Activated B cell treated with CpG ODN at 0.5 μM for 24 hours (primary cell): Measurements from ENCODE around the gene DNAH1. TPM values are rescaled to one million over a fixed set of nuclear protein-coding genes. Genes with fewer than 3 reads are reported as not detected.
A peak's percentile ranks its signal among the peaks of the same experiment; 100 is the strongest.

Experiments used
- ATAC-seq: fragments of 200-7000 bp; cut with Tn5 transposase; one replicate; pipeline ENCODE4 v1.10.0; 2021; ENCODE audit warnings: low read depth, mild to moderate bottlenecking, moderate library complexity
- CTCF ChIA-PET: fragments of 350-600 bp; sonication (Branson Sonifier 250); formaldehyde crosslinking; loops from one replicate; lab custom pipeline; 2021; ENCODE audit warnings: antibody characterized with exemption; lab: Charles Lee
- POLR2A ChIA-PET: fragments of 350-600 bp; sonication (Branson Sonifier 250); formaldehyde crosslinking; loops from one replicate; lab custom pipeline; 2021; ENCODE audit warnings: antibody characterized with exemption; lab: Charles Lee
- DNase-seq: peaks from one replicate; pipeline ENCODE4 v3.0.0; 2022
- H3K27ac Mint-ChIP-seq: one replicate; pipeline ENCODE4 v1.8.0; 2020; ENCODE audit warnings: mixed read lengths
- H3K27me3 Mint-ChIP-seq: one replicate; pipeline ENCODE4 v1.8.0; 2021; ENCODE audit warnings: mixed read lengths
- H3K36me3 Mint-ChIP-seq: one replicate; pipeline ENCODE4 v1.8.0; 2021; ENCODE audit warnings: low read depth, mixed read lengths
- H3K4me1 Mint-ChIP-seq: one replicate; pipeline ENCODE4 v1.8.0; 2021; ENCODE audit warnings: mixed read lengths
- H3K4me3 Mint-ChIP-seq: one replicate; pipeline ENCODE4 v1.8.0; 2020; ENCODE audit warnings: mild to moderate bottlenecking, mixed read lengths
- H3K9me3 Mint-ChIP-seq: one replicate; pipeline ENCODE4 v1.8.0; 2020; ENCODE audit warnings: mixed read lengths
- intact Hi-C: fragments of 100-400 bp; cut with micrococcal nuclease; formaldehyde crosslinking; loops from one replicate; pipeline ENCODE4 v1.15.1; 2024
- total RNA-seq: library from RNA; stranded (reverse); gene quantifications from 2 replicates; pipeline ENCODE4 v1.2.3, GENCODE V29; 2022
- TF ChIP-seq, protein P1 (sequence below): fragments of 200-600 bp; IDR thresholded peaks from one replicate; pipeline ENCODE4 v1.8.0; 2022; ENCODE audit warnings: antibody characterized with exemption, mild to moderate bottlenecking

The DNAH1 gene
- total RNA-seq, 1 donor from 2014 or later = 25.8 TPM

- intact Hi-C loops = no loop called here
- H3K27ac Mint-ChIP-seq = no peak overlapping the region
- ChIA-PET POLR2A (interaction anchor here (1.6 kb wide), 1 partner anchor 27 kb away, joined by 3 read pairs; the partner anchor contains the start of gene WDR82), CTCF (no interaction called here)
- TF ChIP-seq, protein P1, sequence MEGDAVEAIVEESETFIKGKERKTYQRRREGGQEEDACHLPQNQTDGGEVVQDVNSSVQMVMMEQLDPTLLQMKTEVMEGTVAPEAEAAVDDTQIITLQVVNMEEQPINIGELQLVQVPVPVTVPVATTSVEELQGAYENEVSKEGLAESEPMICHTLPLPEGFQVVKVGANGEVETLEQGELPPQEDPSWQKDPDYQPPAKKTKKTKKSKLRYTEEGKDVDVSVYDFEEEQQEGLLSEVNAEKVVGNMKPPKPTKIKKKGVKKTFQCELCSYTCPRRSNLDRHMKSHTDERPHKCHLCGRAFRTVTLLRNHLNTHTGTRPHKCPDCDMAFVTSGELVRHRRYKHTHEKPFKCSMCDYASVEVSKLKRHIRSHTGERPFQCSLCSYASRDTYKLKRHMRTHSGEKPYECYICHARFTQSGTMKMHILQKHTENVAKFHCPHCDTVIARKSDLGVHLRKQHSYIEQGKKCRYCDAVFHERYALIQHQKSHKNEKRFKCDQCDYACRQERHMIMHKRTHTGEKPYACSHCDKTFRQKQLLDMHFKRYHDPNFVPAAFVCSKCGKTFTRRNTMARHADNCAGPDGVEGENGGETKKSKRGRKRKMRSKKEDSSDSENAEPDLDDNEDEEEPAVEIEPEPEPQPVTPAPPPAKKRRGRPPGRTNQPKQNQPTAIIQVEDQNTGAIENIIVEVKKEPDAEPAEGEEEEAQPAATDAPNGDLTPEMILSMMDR = no peak
- H3K27me3 Mint-ChIP-seq = no peaks in the 10 kb centered on the region
- H3K9me3 Mint-ChIP-seq = no peaks in the 10 kb centered on the region
- H3K4me1 Mint-ChIP-seq = peaks cover 27% of the 10 kb centered on the region
- ATAC-seq = no peak
- no peak for DNase-seq
- H3K4me3 Mint-ChIP-seq = no peak overlapping the region
- peaks cover 13% of the 10 kb centered on the region for H3K36me3 Mint-ChIP-seq
Measured at GRCh38 chr3:52305926-52306325, 10.2 kb upstream of the DNAH1 start.

DNA sequence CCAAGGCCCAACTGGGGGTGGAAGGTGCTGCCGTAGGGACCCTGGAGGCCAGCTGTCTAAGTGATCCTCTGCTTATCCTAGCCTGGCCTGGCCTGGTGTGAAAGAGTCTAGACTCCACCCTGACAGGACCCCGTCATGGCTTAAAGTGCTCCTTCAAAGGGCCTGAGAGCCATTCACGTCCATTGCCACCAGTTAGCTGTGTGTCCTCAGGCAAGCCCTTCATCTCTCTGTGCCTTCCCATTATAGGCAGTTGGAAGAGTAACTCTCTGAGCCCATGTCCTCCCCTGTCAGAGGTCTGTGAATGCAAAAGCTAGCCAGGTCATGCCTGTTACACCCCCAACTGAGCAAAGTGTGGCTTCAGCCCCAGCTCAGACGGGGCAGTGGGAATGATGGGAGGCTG lies 9.1 kb upstream of the DNAH1 start:
- Mint-ChIP-seq H3K27ac (peak overlapping the region; percentile 30), H3K9me3 (no peaks in the 10 kb centered on the region), H3K27me3 (no peaks in the 10 kb centered on the region), H3K36me3 (peaks cover 13% of the 10 kb centered on the region), H3K4me1 (peaks cover 37% of the 10 kb centered on the region), H3K4me3 (no peak overlapping the region)
- ChIA-PET CTCF (no interaction called here), POLR2A (interaction anchor here (1.4 to 1.6 kb wide), 2 partner anchors 19 to 28 kb away, joined by 3 read pairs; partner anchors contain the start of genes GLYCTK and WDR82)
- intact Hi-C loops = no loop called here
- ATAC-seq = no peak
- no peak for DNase-seq
- TF ChIP-seq, protein P1 = no peak

DNA sequence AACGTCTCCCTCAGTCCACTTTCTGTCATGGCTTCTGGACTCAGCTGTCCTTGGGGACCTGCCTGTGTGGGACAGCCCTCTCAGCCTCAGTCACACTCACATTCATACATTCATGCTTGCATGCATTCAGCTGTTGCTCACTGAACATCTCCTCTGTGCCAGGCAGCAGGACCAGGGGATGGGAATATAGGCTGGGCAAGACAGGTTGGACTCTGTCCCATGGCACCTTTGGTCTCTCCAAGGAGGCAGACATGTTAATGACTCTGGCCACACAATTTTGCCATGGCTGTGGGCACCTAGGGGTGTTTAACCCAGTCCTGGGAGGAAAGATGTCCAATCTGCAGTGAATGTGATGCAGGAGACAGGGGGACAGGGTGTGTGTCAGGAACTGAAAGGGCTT lies 7.8 kb upstream of the DNAH1 start:
- H3K36me3 Mint-ChIP-seq = peaks cover 13% of the 10 kb centered on the region
- TF ChIP-seq, protein P1 = no peak
- no peaks in the 10 kb centered on the region for H3K9me3 Mint-ChIP-seq
- H3K27me3 Mint-ChIP-seq = no peaks in the 10 kb centered on the region
- ChIA-PET POLR2A (interaction anchor here (0.7 kb wide), 1 partner anchor 55 kb away, joined by 5 read pairs; no protein-coding TSS in a partner anchor), CTCF (interaction anchor here (1.4 kb wide), 1 partner anchor 31 kb away, joined by 3 read pairs; no protein-coding TSS in a partner anchor)
- intact Hi-C loops = no loop called here
- ATAC-seq (no peak), DNase-seq (no peak)
- no peak overlapping the region for H3K4me3 Mint-ChIP-seq
- H3K27ac Mint-ChIP-seq = peak overlapping the region; percentile 51
- peaks cover 49% of the 10 kb centered on the region for H3K4me1 Mint-ChIP-seq

DNA sequence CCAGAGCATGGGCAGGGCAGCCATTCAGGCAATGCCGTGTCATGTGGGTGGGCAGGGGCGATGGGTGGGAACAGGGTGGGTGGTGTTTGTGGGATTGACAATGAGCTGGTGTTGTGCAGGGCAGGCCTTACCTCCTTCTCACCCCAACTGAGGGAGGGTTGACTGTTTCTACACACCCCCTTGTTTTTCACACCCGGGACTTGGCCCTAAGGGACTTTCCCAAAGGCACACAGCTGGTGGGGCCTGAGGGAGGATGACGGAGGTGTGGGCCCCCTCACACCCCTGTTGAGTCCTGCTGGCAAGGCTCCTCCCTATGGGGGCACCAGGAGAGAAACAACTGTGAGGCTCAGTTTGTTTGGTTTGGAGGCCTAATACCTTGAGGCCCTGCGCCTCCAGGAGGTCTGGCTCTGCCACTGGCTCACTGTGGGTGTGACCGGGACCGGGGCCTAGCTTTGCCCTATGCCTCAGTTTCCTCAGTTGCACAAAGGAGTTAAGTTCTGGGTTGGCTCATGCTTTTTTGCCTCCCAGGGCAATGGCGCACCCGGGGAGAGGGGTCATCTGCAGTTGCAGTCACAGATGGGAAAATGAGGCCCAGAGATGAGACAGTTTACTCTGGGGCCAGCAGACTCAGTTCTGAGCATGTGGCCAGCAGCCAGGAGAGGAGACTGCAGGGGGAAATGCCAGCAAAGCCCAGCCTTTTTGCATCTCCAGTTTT lies 5.1 kb upstream of the DNAH1 start:
- Mint-ChIP-seq H3K4me1 (peaks cover 69% of the 10 kb centered on the region), H3K9me3 (no peaks in the 10 kb centered on the region), H3K36me3 (peaks cover 8% of the 10 kb centered on the region), H3K4me3 (peak overlapping the region; percentile 35), H3K27ac (peak overlapping the region; percentile 71), H3K27me3 (no peaks in the 10 kb centered on the region)
- DNase-seq (peak; percentile 45), ATAC-seq (peak; percentile 79)
- POLR2A ChIA-PET = interaction anchor here (0.7 to 1.5 kb wide), 7 partner anchors 10 to 85 kb away, joined by 3 to 7 read pairs (median 5); partner anchors contain the start of genes GLYCTK, TLR9 and WDR82
- intact Hi-C loops = loop anchor here (10.0 kb wide), 1 partner anchor 256 kb away; the partner anchor contains the start of gene DUSP7
- TF ChIP-seq, protein P1 = no peak
- CTCF ChIA-PET = interaction anchor here (1.0 to 3.0 kb wide), 3 partner anchors 19 to 86 kb away, joined by 3 to 18 read pairs (median 4); partner anchors contain the start of gene TLR9
